Measurements from ENCODE around the gene MX2.

- TF ChIP-seq MAX (IDR thresholded peaks at IDR 0.05) (no peak), GABPA (IDR thresholded peaks at IDR 0.05 in 1 of 2, conservative IDR thresholded peaks at IDR 0.05 in 1 of 2) (no peak), CTCF (IDR thresholded peaks at IDR 0.05; ENCODE audit: low read depth, low read length, missing input control) (no peak), REST (IDR thresholded peaks at IDR 0.05) (no peak)
These were observed 4.8 kb downstream of the MX2 start for GRCh38 chr21:41366522-41367151.
